ENCODE results near the gene NTRK1. TPM values are rescaled to one million over a fixed set of nuclear protein-coding genes. Genes with fewer than 3 reads are reported as not detected.

The NTRK1 gene
- total and polyA plus RNA-seq, 4 experiments from 2014 or later = 0.23 TPM; not detected in 3

DNA sequence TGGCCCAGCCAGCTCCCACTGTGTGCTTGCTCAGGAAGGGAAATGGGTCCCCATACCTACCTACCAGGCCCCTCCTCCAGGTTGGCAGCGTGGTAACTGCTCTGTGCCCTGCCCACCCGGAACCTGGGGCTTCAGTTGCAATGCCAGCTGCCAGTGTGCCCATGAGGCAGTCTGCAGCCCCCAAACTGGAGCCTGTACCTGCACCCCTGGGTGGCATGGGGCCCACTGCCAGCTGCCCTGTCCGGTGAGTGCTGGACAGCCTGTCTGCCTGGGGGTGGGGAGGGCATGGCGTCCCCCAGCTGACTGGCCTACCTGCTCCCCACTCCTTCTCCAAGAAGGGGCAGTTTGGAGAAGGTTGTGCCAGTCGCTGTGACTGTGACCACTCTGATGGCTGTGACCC is 49.0 kb downstream of the NTRK1 start:
- no peak overlapping the region for H3K4me3 ChIP-seq (ENCODE audit: low read length in 2 of 2)
- intact Hi-C loops (cut with micrococcal nuclease) = loop anchor here (1.0 kb wide), 1 partner anchor 61 kb away; no protein-coding TSS in a partner anchor
- Mint-ChIP-seq H3K27ac (no peak overlapping the region), H3K9me3 (no peaks in the 10 kb centered on the region), H3K36me3 (no peaks in the 10 kb centered on the region), H3K4me3 (no peak overlapping the region), H3K27me3 (peaks cover 10 to 22% of the 10 kb centered on the region in 2 donors), H3K4me1 (peaks cover 0 to 2% (median under 1%) of the 10 kb centered on the region in 4 donors)
- no peaks in the 10 kb centered on the region for H3K36me3 ChIP-seq (ENCODE audit: insufficient read depth, low read length)
- DNase-seq = no peak
- ChIA-PET POLR2A (ENCODE audit: partially characterized antibody) (no interaction called here), CTCF (ENCODE audit: partially characterized antibody) (interaction anchor here (0.8 to 4.7 kb wide), 5 partner anchors 19 to 165 kb away, joined by 3 to 38 read pairs (median 3); no protein-coding TSS in a partner anchor)
- no peak overlapping the region for H3K27ac ChIP-seq (ENCODE audit: low read depth, low read length)
- H3K9me3 ChIP-seq (ENCODE audit: control insufficient read depth in 1 of 2, low read length in 2 of 2) = no peaks in the 10 kb centered on the region
- H3K27me3 ChIP-seq (ENCODE audit: insufficient read depth, low read length) = peaks cover 4% of the 10 kb centered on the region
- no peaks in the 10 kb centered on the region for H3K4me1 ChIP-seq (ENCODE audit: insufficient read depth, low read length)

DNA sequence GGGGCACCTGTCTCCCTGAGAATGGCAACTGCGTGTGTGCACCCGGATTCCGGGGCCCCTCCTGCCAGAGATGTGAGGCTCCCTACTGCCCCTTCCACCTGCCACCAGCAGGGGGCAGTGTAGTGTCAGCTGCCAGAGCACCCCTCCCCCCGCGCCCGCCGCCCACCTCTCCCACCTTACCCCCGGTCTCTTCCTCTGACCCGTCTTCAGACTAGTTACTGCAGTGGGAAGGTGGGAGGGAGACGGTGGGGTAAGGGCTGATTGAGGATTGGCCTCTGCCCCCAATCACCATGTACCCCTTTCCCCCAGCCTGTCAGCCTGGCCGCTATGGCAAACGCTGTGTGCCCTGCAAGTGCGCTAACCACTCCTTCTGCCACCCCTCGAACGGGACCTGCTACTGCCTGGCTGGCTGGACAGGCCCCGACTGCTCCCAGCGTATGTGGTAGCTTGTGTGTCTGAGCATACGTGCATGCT is 49.7 kb downstream of the NTRK1 start:
- ChIA-PET POLR2A (ENCODE audit: partially characterized antibody) (interaction anchor here (0.7 kb wide), 1 partner anchor 60 kb away, joined by 3 read pairs; no protein-coding TSS in a partner anchor), CTCF (ENCODE audit: partially characterized antibody) (interaction anchor here (0.7 to 4.7 kb wide), 12 partner anchors 12 to 164 kb away, joined by 3 to 38 read pairs (median 4); no protein-coding TSS in a partner anchor)
- no peaks in the 10 kb centered on the region for H3K9me3 Mint-ChIP-seq
- no peaks in the 10 kb centered on the region for H3K4me1 ChIP-seq (ENCODE audit: insufficient read depth, low read length)
- peaks cover 4% of the 10 kb centered on the region for H3K27me3 ChIP-seq (ENCODE audit: insufficient read depth, low read length)
- no peaks in the 10 kb centered on the region for H3K36me3 Mint-ChIP-seq
- H3K27ac ChIP-seq (ENCODE audit: low read depth, low read length) = no peak overlapping the region
- H3K4me1 Mint-ChIP-seq = peaks cover 0 to 2% (median under 1%) of the 10 kb centered on the region in 4 donors
- H3K27me3 Mint-ChIP-seq = peaks cover 11 to 24% of the 10 kb centered on the region in 2 donors
- peak; percentile 36 to 52 (median 46) for DNase-seq
- H3K9me3 ChIP-seq (ENCODE audit: control insufficient read depth in 1 of 2, low read length in 2 of 2) = no peaks in the 10 kb centered on the region
- intact Hi-C loops (cut with micrococcal nuclease) = loop anchor here (1.0 kb wide), 1 partner anchor 60 kb away; no protein-coding TSS in a partner anchor
- H3K36me3 ChIP-seq (ENCODE audit: insufficient read depth, low read length) = no peaks in the 10 kb centered on the region
- H3K4me3 Mint-ChIP-seq = no peak overlapping the region
- H3K27ac Mint-ChIP-seq = peak overlapping the region in 1 of 7 donors; percentile 48
- no peak overlapping the region for H3K4me3 ChIP-seq (ENCODE audit: low read length in 2 of 2)

DNA sequence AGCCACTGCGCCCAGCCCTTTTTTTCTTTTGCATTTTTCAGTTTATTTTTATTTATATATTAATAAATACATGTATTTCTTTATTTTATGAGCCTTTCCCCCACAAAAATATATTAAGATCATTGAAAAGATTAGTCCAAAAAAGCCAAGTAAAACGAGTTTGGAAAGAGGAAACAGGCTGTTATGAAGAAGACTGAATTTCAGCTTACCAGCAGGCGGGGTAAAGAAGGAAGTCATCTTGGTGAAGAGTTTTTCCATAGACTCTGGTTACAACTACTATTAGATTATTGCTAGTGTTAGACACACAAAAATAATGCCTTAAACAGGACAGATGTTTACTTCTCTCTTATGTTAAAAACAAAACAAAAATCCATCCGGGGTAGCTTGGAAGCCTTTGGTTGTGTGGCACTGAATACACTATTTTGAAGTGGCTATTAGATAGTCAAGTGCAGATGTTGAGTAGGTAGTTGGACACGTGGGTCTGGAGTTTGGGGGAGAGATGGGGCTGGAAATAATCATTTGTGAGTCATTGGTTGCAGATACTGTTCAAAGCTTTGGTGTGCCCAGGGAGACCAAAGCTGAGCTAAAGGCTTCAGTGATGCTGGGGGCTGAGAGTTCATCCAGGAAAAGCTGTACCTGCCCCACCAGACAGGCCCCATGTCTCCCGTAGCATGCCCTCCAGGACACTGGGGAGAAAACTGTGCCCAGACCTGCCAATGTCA is 51.1 kb downstream of the NTRK1 start:
- intact Hi-C loops (cut with micrococcal nuclease) = no loop called here
- H3K27ac Mint-ChIP-seq = peak overlapping the region in 1 of 7 donors; percentile 16
- POLR2A ChIA-PET (ENCODE audit: partially characterized antibody) = no interaction called here

DNA sequence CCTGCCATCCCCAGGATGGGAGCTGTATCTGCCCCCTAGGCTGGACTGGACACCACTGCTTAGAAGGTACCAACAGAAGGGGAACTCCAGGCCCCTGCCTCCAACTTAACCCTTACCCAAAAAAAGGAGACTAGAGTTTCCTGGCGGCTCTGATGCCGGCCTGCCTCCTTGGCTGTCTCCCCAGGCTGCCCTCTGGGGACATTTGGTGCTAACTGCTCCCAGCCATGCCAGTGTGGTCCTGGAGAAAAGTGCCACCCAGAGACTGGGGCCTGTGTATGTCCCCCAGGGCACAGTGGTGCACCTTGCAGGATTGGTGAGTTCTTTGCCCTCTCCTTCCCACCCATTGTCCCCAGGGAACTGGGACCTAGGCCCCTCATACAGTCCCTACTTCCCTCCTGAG is 51.6 kb downstream of the NTRK1 start:
- Histone ChIP-seq H3K9me3 (ENCODE audit: control insufficient read depth in 1 of 2, low read length in 2 of 2) (no peaks in the 10 kb centered on the region), H3K4me3 (ENCODE audit: low read length in 2 of 2) (no peak overlapping the region), H3K4me1 (ENCODE audit: insufficient read depth, low read length) (no peaks in the 10 kb centered on the region), H3K27me3 (ENCODE audit: insufficient read depth, low read length) (peaks cover 4% of the 10 kb centered on the region), H3K36me3 (ENCODE audit: insufficient read depth, low read length) (no peaks in the 10 kb centered on the region), H3K27ac (ENCODE audit: low read depth, low read length) (no peak overlapping the region)
- CTCF ChIA-PET (ENCODE audit: partially characterized antibody) = interaction anchor here (0.8 to 4.7 kb wide), 7 partner anchors 16 to 162 kb away, joined by 3 to 38 read pairs (median 6); no protein-coding TSS in a partner anchor
- DNase-seq = peak in 1 of 5 donors; percentile 16
- H3K4me1 Mint-ChIP-seq = no peaks in the 10 kb centered on the region
- H3K4me3 Mint-ChIP-seq = no peak overlapping the region
- no peak overlapping the region for H3K27ac Mint-ChIP-seq
- no peaks in the 10 kb centered on the region for H3K9me3 Mint-ChIP-seq
- intact Hi-C loops (cut with micrococcal nuclease) = no loop called here
- H3K36me3 Mint-ChIP-seq = no peaks in the 10 kb centered on the region
- peaks cover 9 to 24% of the 10 kb centered on the region in 2 donors for H3K27me3 Mint-ChIP-seq
- POLR2A ChIA-PET (ENCODE audit: partially characterized antibody) = no interaction called here

More for the DNA sequence above, 51.1 kb downstream of the NTRK1 start:
- H3K9me3 ChIP-seq (ENCODE audit: control insufficient read depth in 1 of 2, low read length in 2 of 2) = no peaks in the 10 kb centered on the region
- H3K4me1 ChIP-seq (ENCODE audit: insufficient read depth, low read length) = no peaks in the 10 kb centered on the region
- Mint-ChIP-seq H3K9me3 (no peaks in the 10 kb centered on the region), H3K27me3 (peaks cover 9 to 26% of the 10 kb centered on the region in 2 donors), H3K36me3 (no peaks in the 10 kb centered on the region), H3K4me1 (peaks cover 0 to 2% (median under 1%) of the 10 kb centered on the region in 4 donors), H3K4me3 (no peak overlapping the region)
- H3K4me3 ChIP-seq (ENCODE audit: low read length in 2 of 2) = no peak overlapping the region
- peaks cover 4% of the 10 kb centered on the region for H3K27me3 ChIP-seq (ENCODE audit: insufficient read depth, low read length)
- no peaks in the 10 kb centered on the region for H3K36me3 ChIP-seq (ENCODE audit: insufficient read depth, low read length)
- CTCF ChIA-PET (ENCODE audit: partially characterized antibody) = interaction anchor here (0.8 to 4.7 kb wide), 10 partner anchors 12 to 163 kb away, joined by 3 to 38 read pairs (median 4); no protein-coding TSS in a partner anchor
- no peak overlapping the region for H3K27ac ChIP-seq (ENCODE audit: low read depth, low read length)
- no peak for DNase-seq

DNA sequence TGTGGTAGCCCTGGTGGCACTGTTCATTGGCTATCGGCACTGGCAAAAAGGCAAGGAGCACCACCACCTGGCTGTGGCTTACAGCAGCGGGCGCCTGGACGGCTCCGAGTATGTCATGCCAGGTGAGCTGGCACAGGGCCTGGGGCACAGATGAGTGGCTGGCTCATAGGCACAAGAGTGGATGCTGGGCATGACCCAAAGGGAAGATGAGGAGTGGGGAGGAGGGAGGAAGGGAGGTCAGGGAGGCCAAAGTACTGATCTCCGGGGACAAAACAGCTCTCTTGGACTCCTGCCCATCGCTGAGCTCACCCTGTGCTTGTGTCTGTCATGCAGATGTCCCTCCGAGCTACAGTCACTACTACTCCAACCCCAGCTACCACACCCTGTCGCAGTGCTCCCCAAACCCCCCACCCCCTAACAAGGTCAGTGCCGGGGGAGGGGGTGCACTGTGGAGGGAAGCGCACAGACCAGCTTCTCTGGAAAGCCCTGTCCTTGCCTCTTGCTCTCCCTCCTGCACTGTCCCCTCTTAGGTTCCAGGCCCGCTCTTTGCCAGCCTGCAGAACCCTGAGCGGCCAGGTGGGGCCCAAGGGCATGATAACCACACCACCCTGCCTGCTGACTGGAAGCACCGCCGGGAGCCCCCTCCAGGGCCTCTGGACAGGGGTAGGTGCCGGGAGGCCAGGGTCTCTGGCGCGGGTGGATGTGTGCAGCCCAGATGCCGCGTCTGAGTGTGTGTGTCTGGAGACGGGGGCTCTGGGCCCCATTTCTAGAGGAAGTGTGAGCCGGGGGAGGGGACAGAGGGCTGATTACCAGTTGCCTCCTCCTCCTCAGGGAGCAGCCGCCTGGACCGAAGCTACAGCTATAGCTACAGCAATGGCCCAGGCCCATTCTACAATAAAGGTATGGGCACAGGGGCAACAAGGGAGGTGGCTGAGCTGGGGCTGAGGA is 52.5 kb downstream of the NTRK1 start:
- intact Hi-C loops (cut with micrococcal nuclease) = no loop called here
- Histone ChIP-seq H3K27me3 (ENCODE audit: insufficient read depth, low read length) (peaks cover 4% of the 10 kb centered on the region), H3K27ac (ENCODE audit: low read depth, low read length) (no peak overlapping the region), H3K4me3 (ENCODE audit: low read length in 2 of 2) (no peak overlapping the region), H3K9me3 (ENCODE audit: control insufficient read depth in 1 of 2, low read length in 2 of 2) (no peaks in the 10 kb centered on the region), H3K4me1 (ENCODE audit: insufficient read depth, low read length) (no peaks in the 10 kb centered on the region), H3K36me3 (ENCODE audit: insufficient read depth, low read length) (no peaks in the 10 kb centered on the region)
- DNase-seq = no peak
- no peak overlapping the region for H3K4me3 Mint-ChIP-seq
- H3K27ac Mint-ChIP-seq = no peak overlapping the region
- no peaks in the 10 kb centered on the region for H3K36me3 Mint-ChIP-seq
- no peaks in the 10 kb centered on the region for H3K4me1 Mint-ChIP-seq
- H3K27me3 Mint-ChIP-seq = peaks cover 12 to 27% of the 10 kb centered on the region in 2 donors
- POLR2A ChIA-PET (ENCODE audit: partially characterized antibody) = no interaction called here
- CTCF ChIA-PET (ENCODE audit: partially characterized antibody) = interaction anchor here (0.7 to 4.7 kb wide), 5 partner anchors 9 to 76 kb away, joined by 3 to 38 read pairs (median 6); no protein-coding TSS in a partner anchor
- H3K9me3 Mint-ChIP-seq = peaks cover 0 to 2% (median 0%) of the 10 kb centered on the region in 8 donors

DNA sequence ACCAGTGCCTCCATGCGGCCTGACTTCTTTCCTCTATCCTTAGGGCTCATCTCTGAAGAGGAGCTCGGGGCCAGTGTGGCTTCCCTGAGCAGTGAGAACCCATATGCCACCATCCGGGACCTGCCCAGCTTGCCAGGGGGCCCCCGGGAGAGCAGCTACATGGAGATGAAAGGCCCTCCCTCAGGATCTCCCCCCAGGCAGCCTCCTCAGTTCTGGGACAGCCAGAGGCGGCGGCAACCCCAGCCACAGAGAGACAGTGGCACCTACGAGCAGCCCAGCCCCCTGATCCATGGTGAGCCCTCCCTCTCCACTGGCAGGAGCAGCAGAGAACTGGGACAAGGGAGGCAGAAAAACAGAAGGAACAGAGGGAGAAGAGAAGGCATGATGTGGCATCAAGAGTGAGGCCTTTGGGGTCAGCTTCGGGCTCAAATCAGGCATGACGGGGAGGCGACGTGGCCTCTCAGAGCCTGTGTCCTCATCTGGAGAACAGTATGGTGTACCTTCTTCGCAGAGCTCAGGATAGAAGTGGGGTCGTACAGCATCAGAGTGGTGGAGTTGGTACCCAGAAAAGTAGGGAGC is 53.2 kb downstream of the NTRK1 start:
- no peaks in the 10 kb centered on the region for H3K4me1 Mint-ChIP-seq
- peaks cover 4% of the 10 kb centered on the region for H3K27me3 ChIP-seq (ENCODE audit: insufficient read depth, low read length)
- no peak overlapping the region for H3K4me3 Mint-ChIP-seq
- H3K36me3 ChIP-seq (ENCODE audit: insufficient read depth, low read length) = no peaks in the 10 kb centered on the region
- no peaks in the 10 kb centered on the region for H3K36me3 Mint-ChIP-seq
- POLR2A ChIA-PET (ENCODE audit: partially characterized antibody) = no interaction called here
- H3K4me3 ChIP-seq (ENCODE audit: low read length in 2 of 2) = no peak overlapping the region
- DNase-seq = no peak
- H3K27ac Mint-ChIP-seq = no peak overlapping the region
- H3K4me1 ChIP-seq (ENCODE audit: insufficient read depth, low read length) = no peaks in the 10 kb centered on the region
- peaks cover 0 to 2% (median 0%) of the 10 kb centered on the region in 8 donors for H3K9me3 Mint-ChIP-seq
- H3K9me3 ChIP-seq (ENCODE audit: control insufficient read depth in 1 of 2, low read length in 2 of 2) = no peaks in the 10 kb centered on the region
- intact Hi-C loops (cut with micrococcal nuclease) = no loop called here
- peaks cover 17 to 30% of the 10 kb centered on the region in 2 donors for H3K27me3 Mint-ChIP-seq
- CTCF ChIA-PET (ENCODE audit: partially characterized antibody) = interaction anchor here (0.9 to 4.7 kb wide), 3 partner anchors 14 to 59 kb away, joined by 3 to 38 read pairs (median 4); no protein-coding TSS in a partner anchor
- H3K27ac ChIP-seq (ENCODE audit: low read depth, low read length) = no peak overlapping the region
